ENCODE measurements around the gene TTC33. TPM values are rescaled to one million over a fixed set of nuclear protein-coding genes. Genes with fewer than 3 reads are reported as not detected.

Gene TTC33
- total and polyA plus RNA-seq, 2 donors (not counting 1 experiment from before 2014, with no cell fraction given) = 2.1 to 15.8 TPM

GRCh38 chr5:40477856-40478546 is 277.8 kb downstream of the TTC33 start:
- Mint-ChIP-seq H3K27ac (no peak overlapping the region), H3K4me3 (no peak overlapping the region), H3K27me3 (no peaks in the 10 kb centered on the region), H3K4me1 (no peaks in the 10 kb centered on the region), H3K9me3 (ENCODE audit: insufficient read depth) (no peaks in the 10 kb centered on the region)
- TF ChIP-seq EZH2 (IDR thresholded peaks at IDR 0.05; ENCODE audit: borderline replicate concordance, insufficient read depth, low read depth, low read length, poor library complexity, severe bottlenecking) = no peak
- no peak for TF ChIP-seq CTCF (IDR thresholded peaks at IDR 0.05)
- H3K9me3 ChIP-seq (ENCODE audit: control extremely low read depth in 1 of 3, control insufficient read depth in 2 of 3, insufficient read depth in 1 of 3, low read length in 2 of 3) = no peaks in the 10 kb centered on the region
- no peaks in the 10 kb centered on the region for H3K36me3 ChIP-seq (replicated peaks in 1 of 2; ENCODE audit: control extremely low read depth in 1 of 2, control insufficient read depth in 1 of 2, extremely low read depth in 1 of 2, insufficient read depth in 2 of 2, low read length in 1 of 2)
- no peak overlapping the region for H3K9ac ChIP-seq (ENCODE audit: low read length)
- CTCF ChIA-PET = no interaction called here
- no peaks in the 10 kb centered on the region for H3K4me1 ChIP-seq (ENCODE audit: control insufficient read depth in 2 of 2, insufficient read depth in 2 of 2, low read length in 2 of 2)
- POLR2A ChIA-PET = no interaction called here
- DNase-seq (no peak), ATAC-seq (ENCODE audit: low read depth) (no peak)
- H3K27ac ChIP-seq (ENCODE audit: low read length in 2 of 2) = no peak overlapping the region
- intact Hi-C loops (cut with micrococcal nuclease) = no loop called here
- H3K27me3 ChIP-seq (replicated peaks in 1 of 4; ENCODE audit: control extremely low read depth in 1 of 4, control insufficient read depth in 3 of 4, insufficient read depth in 4 of 4, low read length in 3 of 4) = no peaks in the 10 kb centered on the region
- H3K4me3 ChIP-seq (ENCODE audit: control extremely low read depth in 1 of 5, extremely low read depth in 1 of 5, insufficient read depth in 1 of 5, low read depth in 2 of 5, low read length in 4 of 5) = no peak overlapping the region
- no peak overlapping the region for H3K4me2 ChIP-seq (replicated peaks; ENCODE audit: low read depth, low read length, poor library complexity, severe bottlenecking)
- H2AFZ ChIP-seq (ENCODE audit: insufficient read depth, low read depth, low read length, poor library complexity, severe bottlenecking) = no peak overlapping the region
- WGBS (ENCODE audit: insufficient coverage) = 87% methylated on average over 6 of the region's 8 CpGs
- H4K20me1 ChIP-seq (ENCODE audit: control insufficient read depth, insufficient read depth, low read length, poor library complexity, severe bottlenecking) = no peaks in the 10 kb centered on the region
- H3K79me2 ChIP-seq (ENCODE audit: control insufficient read depth, insufficient read depth, low read length) = no peaks in the 10 kb centered on the region

- Mint-ChIP-seq H3K4me1 (no peaks in the 10 kb centered on the region), H3K27me3 (no peaks in the 10 kb centered on the region), H3K27ac (no peak overlapping the region), H3K9me3 (ENCODE audit: insufficient read depth) (no peaks in the 10 kb centered on the region), H3K4me3 (no peak overlapping the region)
- TF ChIP-seq EZH2 (IDR thresholded peaks at IDR 0.05; ENCODE audit: borderline replicate concordance, insufficient read depth, low read depth, low read length, poor library complexity, severe bottlenecking) (no peak), CTCF (IDR thresholded peaks at IDR 0.05) (no peak)
- intact Hi-C loops (cut with micrococcal nuclease) = no loop called here
- WGBS (ENCODE audit: insufficient coverage) = 100% methylated on average over 2 of the region's 3 CpGs
- ChIA-PET POLR2A (no interaction called here), CTCF (interaction anchor here (0.9 kb wide), 1 partner anchor 16 kb away, joined by 3 read pairs; no protein-coding TSS in a partner anchor)
- H3K4me3 ChIP-seq (ENCODE audit: control extremely low read depth in 1 of 5, extremely low read depth in 1 of 5, insufficient read depth in 1 of 5, low read depth in 2 of 5, low read length in 4 of 5) = no peak overlapping the region
- H2AFZ ChIP-seq (ENCODE audit: insufficient read depth, low read depth, low read length, poor library complexity, severe bottlenecking) = no peak overlapping the region
- no peaks in the 10 kb centered on the region for H3K79me2 ChIP-seq (ENCODE audit: control insufficient read depth, insufficient read depth, low read length)
- H3K4me2 ChIP-seq (replicated peaks; ENCODE audit: low read depth, low read length, poor library complexity, severe bottlenecking) = no peak overlapping the region
- H3K4me1 ChIP-seq (ENCODE audit: control insufficient read depth in 2 of 2, insufficient read depth in 2 of 2, low read length in 2 of 2) = no peaks in the 10 kb centered on the region
- no peaks in the 10 kb centered on the region for H3K9me3 ChIP-seq (ENCODE audit: control extremely low read depth in 1 of 3, control insufficient read depth in 2 of 3, insufficient read depth in 1 of 3, low read length in 2 of 3)
- no peaks in the 10 kb centered on the region for H3K36me3 ChIP-seq (replicated peaks in 1 of 2; ENCODE audit: control extremely low read depth in 1 of 2, control insufficient read depth in 1 of 2, extremely low read depth in 1 of 2, insufficient read depth in 2 of 2, low read length in 1 of 2)
- no peaks in the 10 kb centered on the region for H4K20me1 ChIP-seq (ENCODE audit: control insufficient read depth, insufficient read depth, low read length, poor library complexity, severe bottlenecking)
- no peaks in the 10 kb centered on the region for H3K27me3 ChIP-seq (replicated peaks in 1 of 4; ENCODE audit: control extremely low read depth in 1 of 4, control insufficient read depth in 3 of 4, insufficient read depth in 4 of 4, low read length in 3 of 4)
- H3K9ac ChIP-seq (ENCODE audit: low read length) = no peak overlapping the region
- no peak for ATAC-seq (ENCODE audit: low read depth)
- DNase-seq = no peak
- no peak overlapping the region for H3K27ac ChIP-seq (ENCODE audit: low read length in 2 of 2)
Measured at GRCh38 chr5:40475561-40475960, 280.2 kb downstream of the TTC33 start.
